B cell (primary cell): ENCODE results near the gene CHD2. TPM values are rescaled to one million over a fixed set of nuclear protein-coding genes. Genes with fewer than 3 reads are reported as not detected.

Experiments used
- ATAC-seq: fragments of 200-7000 bp; cut with Tn5 transposase; one replicate; pipeline ENCODE4 v1.10.0; 2021; ENCODE audit warnings: low read depth, mild to moderate bottlenecking, moderate number of reproducible peaks, moderate library complexity
- CTCF ChIA-PET: fragments of 350-600 bp; sonication (Branson Sonifier 250); formaldehyde crosslinking; loops from one replicate; lab custom pipeline; 2021; ENCODE audit warnings: antibody characterized with exemption, inconsistent platforms; lab: Charles Lee
- POLR2A ChIA-PET: fragments of 350-600 bp; sonication (Branson Sonifier 250); formaldehyde crosslinking; loops from one replicate; lab custom pipeline; 2021; ENCODE audit warnings: antibody characterized with exemption; lab: Charles Lee
- DNase-seq: peaks from one replicate; pipeline ENCODE4 v3.0.0; 2013
- H2AFZ ChIP-seq: 2 replicates; pipeline ENCODE4 v1.6.1; 2012; ENCODE audit warnings: mild to moderate bottlenecking, low read depth, low read length; ENCODE audit not compliant: insufficient read depth, poor library complexity, severe bottlenecking
- H3K27ac ChIP-seq, 2 donors: 1 replicate in 1 of 2; 2 replicates in 1 of 2; pipeline ENCODE4 v1.5.1; 2012 to 2013; ENCODE audit warnings: low read length in 2 of 2, mild to moderate bottlenecking in 2 of 2, moderate library complexity in 1 of 2
- H3K27me3 ChIP-seq, 4 experiments: fragments of 200-600 bp in 1 of 4; sonication (generic) in 1 of 4; replicated peaks in 1 of 4; 1 replicate in 2 of 4; 2 replicates in 2 of 4; pipeline versions ENCODE4 v1.6.1 to v1.7.0; 2013 to 2016; ENCODE audit warnings: low read length in 3 of 4, mild to moderate bottlenecking in 2 of 4, mixed read lengths in 1 of 4, moderate library complexity in 1 of 4; ENCODE audit not compliant: insufficient read depth in 4 of 4, control insufficient read depth in 3 of 4; ENCODE audit errors: control extremely low read depth in 1 of 4
- H3K36me3 ChIP-seq, 2 experiments: replicated peaks in 1 of 2; 1 replicate in 1 of 2; 2 replicates in 1 of 2; pipeline versions ENCODE4 v1.6.1 to v1.7.1; 2013; ENCODE audit warnings: low read length in 1 of 2; ENCODE audit not compliant: insufficient read depth in 2 of 2, control insufficient read depth in 1 of 2; ENCODE audit errors: control extremely low read depth in 1 of 2, extremely low read depth in 1 of 2
- H3K4me1 ChIP-seq, 2 donors: fragments of 200-600 bp in 1 of 2; sonication (generic) in 1 of 2; 1 replicate in 1 of 2; 2 replicates in 1 of 2; pipeline versions ENCODE4 v1.5.1 to v1.6.1; 2013 to 2017; ENCODE audit warnings: low read length in 2 of 2; ENCODE audit not compliant: control insufficient read depth in 2 of 2, insufficient read depth in 2 of 2
- H3K4me2 ChIP-seq: replicated peaks from 2 replicates; pipeline ENCODE3; 2012; ENCODE audit warnings: mild to moderate bottlenecking, low read depth, low read length; ENCODE audit not compliant: poor library complexity, severe bottlenecking
- H3K4me3 ChIP-seq, 5 experiments: fragments of 200-600 bp in 1 of 5; sonication (generic) in 1 of 5; 1 replicate in 3 of 5; 2 replicates in 2 of 5; pipeline versions ENCODE4 v1.5.1 to v1.7.0; 2011 to 2016; ENCODE audit warnings: low read length in 4 of 5, mild to moderate bottlenecking in 4 of 5, low read depth in 2 of 5, control low read depth in 1 of 5, moderate library complexity in 1 of 5; ENCODE audit not compliant: insufficient read depth in 1 of 5; ENCODE audit errors: control extremely low read depth in 1 of 5, extremely low read depth in 1 of 5
- H3K79me2 ChIP-seq: fragments of 200-600 bp; sonication (generic); one replicate; pipeline ENCODE4 v1.6.0; 2016; ENCODE audit warnings: low read length; ENCODE audit not compliant: control insufficient read depth, insufficient read depth
- H3K9ac ChIP-seq: fragments of 200-600 bp; sonication (generic); 2 replicates; pipeline ENCODE4 v1.6.1; 2017; ENCODE audit warnings: mild to moderate bottlenecking, low read length, moderate library complexity
- H3K9me3 ChIP-seq, 3 donors: one replicate each; pipeline versions ENCODE4 v1.6.1 to v1.7.1; 2013; ENCODE audit warnings: low read length in 2 of 3; ENCODE audit not compliant: control insufficient read depth in 2 of 3, insufficient read depth in 1 of 3; ENCODE audit errors: control extremely low read depth in 1 of 3
- H4K20me1 ChIP-seq: 2 replicates; pipeline ENCODE4 v1.6.0; 2012; ENCODE audit warnings: mild to moderate bottlenecking, low read length; ENCODE audit not compliant: insufficient read depth, control insufficient read depth, poor library complexity, severe bottlenecking
- H3K27ac Mint-ChIP-seq: one replicate; pipeline ENCODE4 v1.8.0; 2021; ENCODE audit warnings: mixed read lengths
- H3K27me3 Mint-ChIP-seq: one replicate; pipeline ENCODE4 v1.8.0; 2021; ENCODE audit warnings: mixed read lengths
- H3K4me1 Mint-ChIP-seq: one replicate; pipeline ENCODE4 v1.8.0; 2021; ENCODE audit warnings: mixed read lengths
- H3K4me3 Mint-ChIP-seq: one replicate; pipeline ENCODE4 v1.8.0; 2021; ENCODE audit warnings: mixed read lengths
- H3K9me3 Mint-ChIP-seq: one replicate; pipeline ENCODE4 v1.8.0; 2022; ENCODE audit warnings: mixed read lengths; ENCODE audit not compliant: insufficient read depth
- EZH2 ChIP-seq: IDR thresholded peaks from 2 replicates; pipeline ENCODE4 v1.6.1; 2012; ENCODE audit warnings: borderline replicate concordance, low read depth, mild to moderate bottlenecking, moderate library complexity, low read length; ENCODE audit not compliant: insufficient read depth, poor library complexity, severe bottlenecking
- WGBS: methylation state at CpG from one replicate; pipeline ENCODE4 v1.1.5; 2013; ENCODE audit warnings: missing lambda C conversion rate; ENCODE audit not compliant: insufficient coverage; 5-methylcytosine and 5-hydroxymethylcytosine counted together
- intact Hi-C: fragments of 100-400 bp; cut with micrococcal nuclease; formaldehyde crosslinking; loops from one replicate; pipeline ENCODE4 v1.10.0; 2022
- polyA plus RNA-seq: library from polyadenylated mRNA; depleted of rRNA; stranded (reverse); fragments of >200 nt; gene quantifications from 2 replicates; pipeline ENCODE4 v1.2.3, GENCODE V29; 2012
- total RNA-seq, 2 donors: library from RNA; stranded (reverse); fragments of 120-200 nt in 1 of 2; gene quantifications; 1 replicate in 1 of 2; 2 replicates in 1 of 2; pipeline versions ENCODE4 v1.2.3 to v1.2.4, GENCODE V29; 2013 to 2022
- TF ChIP-seq, protein P1 (sequence below): fragments of 200-600 bp; IDR thresholded peaks from one replicate; pipeline ENCODE4 v1.8.0; 2022; ENCODE audit warnings: antibody characterized with exemption, mild to moderate bottlenecking

Gene CHD2
- total and polyA plus RNA-seq, 2 donors (not counting 1 experiment from before 2014, with no cell fraction given) = 86.9 to 353 TPM

DNA sequence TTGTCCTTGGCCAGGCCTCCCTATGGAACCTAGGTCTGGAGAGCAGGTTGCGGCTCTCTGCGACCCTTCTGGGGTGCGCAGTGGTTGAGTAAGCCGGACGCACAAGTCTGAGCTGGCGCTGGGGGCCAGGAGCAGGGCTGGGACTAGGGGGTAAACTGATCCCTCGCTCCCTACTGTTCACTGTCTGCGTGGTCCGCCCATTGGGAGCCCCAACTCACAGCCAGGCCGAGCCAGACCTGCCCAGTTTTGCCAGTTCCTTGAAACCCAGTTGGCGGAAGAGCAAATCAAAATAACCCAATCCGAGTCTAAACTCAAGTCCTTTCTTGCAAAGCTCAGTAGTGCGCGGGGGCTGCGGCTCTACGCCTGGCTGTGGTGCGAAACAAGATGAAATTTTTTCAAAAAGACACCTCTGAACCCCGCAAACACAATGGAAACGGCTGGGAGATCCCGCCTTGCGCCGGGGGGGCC, 171.4 kb downstream of the CHD2 start:
- POLR2A ChIA-PET = no interaction called here
- WGBS = 89% methylated on average over 18 of the region's 22 CpGs
- Histone ChIP-seq H3K4me3 (no peak overlapping the region), H3K4me1 (peaks cover 5 to 11% of the 10 kb centered on the region in 2 donors), H4K20me1 (no peaks in the 10 kb centered on the region), H2AFZ (no peak overlapping the region), H3K9ac (no peak overlapping the region), H3K27ac (no peak overlapping the region), H3K9me3 (no peaks in the 10 kb centered on the region), H3K27me3 (peaks cover 0 to 37% (median 11%) of the 10 kb centered on the region in 4 experiments), H3K36me3 (no peaks in the 10 kb centered on the region), H3K79me2 (no peaks in the 10 kb centered on the region), H3K4me2 (no peak overlapping the region)
- TF ChIP-seq EZH2 = no peak
- TF ChIP-seq, protein P1, sequence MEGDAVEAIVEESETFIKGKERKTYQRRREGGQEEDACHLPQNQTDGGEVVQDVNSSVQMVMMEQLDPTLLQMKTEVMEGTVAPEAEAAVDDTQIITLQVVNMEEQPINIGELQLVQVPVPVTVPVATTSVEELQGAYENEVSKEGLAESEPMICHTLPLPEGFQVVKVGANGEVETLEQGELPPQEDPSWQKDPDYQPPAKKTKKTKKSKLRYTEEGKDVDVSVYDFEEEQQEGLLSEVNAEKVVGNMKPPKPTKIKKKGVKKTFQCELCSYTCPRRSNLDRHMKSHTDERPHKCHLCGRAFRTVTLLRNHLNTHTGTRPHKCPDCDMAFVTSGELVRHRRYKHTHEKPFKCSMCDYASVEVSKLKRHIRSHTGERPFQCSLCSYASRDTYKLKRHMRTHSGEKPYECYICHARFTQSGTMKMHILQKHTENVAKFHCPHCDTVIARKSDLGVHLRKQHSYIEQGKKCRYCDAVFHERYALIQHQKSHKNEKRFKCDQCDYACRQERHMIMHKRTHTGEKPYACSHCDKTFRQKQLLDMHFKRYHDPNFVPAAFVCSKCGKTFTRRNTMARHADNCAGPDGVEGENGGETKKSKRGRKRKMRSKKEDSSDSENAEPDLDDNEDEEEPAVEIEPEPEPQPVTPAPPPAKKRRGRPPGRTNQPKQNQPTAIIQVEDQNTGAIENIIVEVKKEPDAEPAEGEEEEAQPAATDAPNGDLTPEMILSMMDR = no peak
- ATAC-seq (no peak), DNase-seq (no peak)
- Mint-ChIP-seq H3K4me1 (peaks cover 13% of the 10 kb centered on the region), H3K27ac (no peak overlapping the region), H3K4me3 (no peak overlapping the region), H3K9me3 (no peaks in the 10 kb centered on the region), H3K27me3 (peaks cover 59% of the 10 kb centered on the region)
- intact Hi-C loops = no loop called here
- CTCF ChIA-PET = no interaction called here

DNA sequence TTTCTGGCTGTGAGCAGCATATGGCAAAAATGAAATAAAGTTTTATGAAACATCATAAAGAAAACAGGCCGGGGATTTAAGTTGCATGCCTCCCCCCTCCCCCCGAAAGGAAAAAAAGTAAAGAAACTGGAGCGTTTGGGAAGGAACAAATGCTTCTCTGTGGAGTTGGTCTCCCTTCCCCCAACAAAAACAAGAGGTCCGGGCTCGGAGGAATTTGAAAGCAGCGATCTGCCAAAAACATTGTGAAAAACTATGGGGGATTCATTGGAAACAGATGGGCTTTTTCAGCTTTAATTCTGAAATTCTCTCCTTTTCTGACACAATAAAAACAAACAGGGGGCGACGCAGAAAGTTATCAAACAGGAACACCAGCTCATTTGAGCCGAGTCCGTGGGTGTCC, 171.9 kb downstream of the CHD2 start:
- no peak for ATAC-seq
- Histone ChIP-seq H3K4me2 (peak overlapping the region; percentile 52), H3K27me3 (peaks cover 0 to 37% (median 11%) of the 10 kb centered on the region in 4 experiments), H3K4me3 (no peak overlapping the region), H3K27ac (no peak overlapping the region), H4K20me1 (no peaks in the 10 kb centered on the region), H3K4me1 (peaks cover 5 to 11% of the 10 kb centered on the region in 2 donors), H3K36me3 (no peaks in the 10 kb centered on the region), H3K9me3 (no peaks in the 10 kb centered on the region), H2AFZ (no peak overlapping the region), H3K9ac (no peak overlapping the region), H3K79me2 (no peaks in the 10 kb centered on the region)
- DNase-seq = no peak
- intact Hi-C loops = no loop called here
- TF ChIP-seq, protein P1 = no peak
- TF ChIP-seq EZH2 = no peak
- Mint-ChIP-seq H3K4me3 (peak overlapping the region; percentile 40), H3K27me3 (peaks cover 65% of the 10 kb centered on the region), H3K9me3 (no peaks in the 10 kb centered on the region), H3K27ac (no peak overlapping the region), H3K4me1 (peaks cover 13% of the 10 kb centered on the region)
- WGBS = 5% methylated on average over 4 of the region's 10 CpGs
- CTCF ChIA-PET = no interaction called here
- POLR2A ChIA-PET = no interaction called here
